ENCODE results near the gene RYR3. TPM values are rescaled to one million over a fixed set of nuclear protein-coding genes. Genes with fewer than 3 reads are reported as not detected.

RYR3 gene
- total RNA-seq, 1 donor from 2014 or later: not detected

DNA sequence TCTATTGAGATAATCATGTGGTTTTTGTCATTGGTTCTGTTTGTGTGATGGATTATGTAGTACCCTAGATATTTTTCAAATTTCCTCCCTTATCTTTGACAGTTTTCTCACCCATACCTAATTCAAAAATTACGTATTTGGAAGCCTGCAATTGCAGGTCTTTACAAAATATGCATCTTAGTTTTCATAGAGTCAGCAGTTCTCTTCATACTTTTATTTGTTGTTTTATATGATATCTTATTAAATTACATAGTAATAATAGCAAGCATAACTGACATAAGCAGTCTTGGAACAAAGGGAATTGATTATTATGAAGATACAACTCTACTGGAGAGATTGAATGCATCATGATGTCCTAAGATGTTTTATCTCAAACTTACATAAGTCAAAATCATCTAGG, 442.2 kb downstream of the RYR3 start:
- intact Hi-C loops (cut with micrococcal nuclease): no loop called here

DNA sequence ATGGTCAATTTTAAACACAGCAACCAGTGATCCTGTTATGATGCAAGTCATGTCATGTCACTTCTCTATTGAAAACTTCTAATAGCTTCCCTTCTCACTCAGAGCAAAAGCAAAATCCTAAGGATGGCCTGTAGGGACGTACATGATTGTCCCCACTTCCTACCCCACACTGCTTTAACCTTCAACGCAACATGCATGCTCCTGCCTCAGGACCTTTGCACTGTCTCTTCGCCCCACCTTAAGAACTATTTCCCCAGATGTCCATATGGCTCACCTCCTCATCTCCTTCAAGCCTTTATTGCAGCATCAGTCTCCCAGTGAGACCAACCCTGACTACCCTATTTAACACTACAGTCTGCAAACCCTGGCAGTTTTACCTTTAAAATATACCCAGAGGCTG, 443.5 kb downstream of the RYR3 start:
- intact Hi-C loops (cut with micrococcal nuclease): no loop called here

DNA sequence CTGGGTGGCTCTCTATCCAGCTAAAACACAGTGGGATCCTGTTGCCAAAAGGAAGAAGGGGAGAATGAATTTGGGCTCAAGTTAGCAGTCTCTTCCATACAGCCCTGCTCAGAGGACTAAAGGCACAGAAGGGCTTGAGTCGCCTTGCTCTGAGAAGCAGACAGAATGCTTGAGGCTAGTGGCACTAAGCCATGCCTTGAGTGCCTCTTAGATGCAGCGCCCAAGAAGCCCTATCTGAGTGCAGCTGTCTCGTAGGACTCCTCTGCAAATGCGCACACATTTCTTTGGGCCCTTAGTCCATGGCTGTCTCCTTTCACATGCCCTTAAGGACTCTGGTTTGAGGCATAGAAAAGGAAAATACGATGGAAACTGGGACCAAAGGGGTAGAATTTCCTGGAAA, 446.2 kb downstream of the RYR3 start:
- intact Hi-C loops (cut with micrococcal nuclease): no loop called here

- intact Hi-C loops (cut with micrococcal nuclease): no loop called here
These were observed 446.9 kb downstream of the RYR3 start for GRCh38 chr15:33757516-33758232.

GRCh38 chr15:33766389-33766788, 455.6 kb downstream of the RYR3 start:
- intact Hi-C loops (cut with micrococcal nuclease): no loop called here

DNA sequence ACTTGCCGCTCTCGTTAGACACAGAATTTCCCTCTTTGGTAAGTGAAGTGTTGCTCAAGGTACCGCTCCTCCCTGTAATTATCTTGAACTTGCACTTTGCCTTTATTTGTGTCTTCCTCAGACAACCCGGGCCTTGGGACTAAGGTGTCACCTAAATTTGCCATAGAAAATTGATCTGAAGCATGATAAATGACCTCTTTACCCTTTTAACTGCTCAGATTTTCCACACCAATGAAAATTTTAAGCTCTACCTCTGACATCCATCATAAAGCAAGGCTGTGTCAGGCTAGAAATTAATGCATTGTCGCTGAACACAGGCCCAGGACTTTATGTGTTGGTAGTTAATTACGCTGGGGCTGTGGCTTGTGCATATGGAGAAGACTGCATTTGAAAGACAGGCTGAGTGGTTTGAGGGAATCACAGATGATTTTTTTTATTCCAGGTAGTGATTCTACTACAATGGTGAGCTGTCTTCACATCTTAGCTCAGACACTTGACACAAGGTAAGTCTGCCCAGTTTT, 458.0 kb downstream of the RYR3 start:
- intact Hi-C loops (cut with micrococcal nuclease): no loop called here

GRCh38 chr15:33773969-33774368, 463.2 kb downstream of the RYR3 start:
- intact Hi-C loops (cut with micrococcal nuclease): no loop called here

DNA sequence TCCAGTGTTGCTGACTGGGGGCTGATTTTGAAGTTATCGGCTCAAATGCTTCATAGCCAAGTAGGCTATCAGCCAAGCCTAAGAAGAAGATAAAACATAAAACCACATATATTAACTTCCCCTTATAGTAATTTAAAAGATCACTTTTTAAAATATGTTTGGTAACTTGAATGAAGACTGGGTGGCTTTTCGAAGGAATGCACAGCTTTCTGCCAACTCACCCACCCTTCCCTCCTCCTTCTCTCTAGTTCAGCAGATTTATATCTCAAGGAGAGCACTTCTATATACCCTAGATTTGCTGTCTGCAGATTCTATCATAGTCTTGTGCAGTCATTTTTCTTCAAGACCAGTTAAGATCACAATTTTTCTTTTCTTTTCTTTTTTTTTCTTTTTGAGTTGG, 468.1 kb downstream of the RYR3 start:
- intact Hi-C loops (cut with micrococcal nuclease): no loop called here

- intact Hi-C loops (cut with micrococcal nuclease): no loop called here
These were observed 469.4 kb downstream of the RYR3 start for GRCh38 chr15:33780011-33780768.

- intact Hi-C loops (cut with micrococcal nuclease): no loop called here
These were observed 472.2 kb downstream of the RYR3 start for GRCh38 chr15:33782966-33783365.

GRCh38 chr15:33785366-33785765, 474.6 kb downstream of the RYR3 start:
- intact Hi-C loops (cut with micrococcal nuclease): no loop called here

- intact Hi-C loops (cut with micrococcal nuclease): no loop called here
These were observed 478.3 kb downstream of the RYR3 start for GRCh38 chr15:33788906-33789540.

DNA sequence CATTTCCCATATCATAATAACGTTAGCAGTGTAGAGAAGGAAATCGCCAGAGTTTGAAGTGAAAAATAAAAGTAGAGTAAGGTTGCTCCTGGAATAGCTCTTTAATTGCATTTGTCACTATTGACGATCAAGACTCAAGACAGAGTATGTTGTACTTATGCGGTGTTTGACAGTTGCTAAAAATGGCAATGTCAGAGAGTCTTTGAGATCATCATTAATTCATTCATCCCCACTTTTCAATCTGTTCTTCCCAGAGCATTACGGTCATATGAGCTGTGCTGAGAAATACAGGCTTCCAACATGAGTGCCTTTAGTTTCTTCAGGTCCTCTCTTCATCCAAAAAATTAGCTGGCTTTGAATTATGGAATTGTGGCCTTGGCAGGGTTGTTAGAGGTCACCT, 483.7 kb downstream of the RYR3 start:
- intact Hi-C loops (cut with micrococcal nuclease): no loop called here

DNA sequence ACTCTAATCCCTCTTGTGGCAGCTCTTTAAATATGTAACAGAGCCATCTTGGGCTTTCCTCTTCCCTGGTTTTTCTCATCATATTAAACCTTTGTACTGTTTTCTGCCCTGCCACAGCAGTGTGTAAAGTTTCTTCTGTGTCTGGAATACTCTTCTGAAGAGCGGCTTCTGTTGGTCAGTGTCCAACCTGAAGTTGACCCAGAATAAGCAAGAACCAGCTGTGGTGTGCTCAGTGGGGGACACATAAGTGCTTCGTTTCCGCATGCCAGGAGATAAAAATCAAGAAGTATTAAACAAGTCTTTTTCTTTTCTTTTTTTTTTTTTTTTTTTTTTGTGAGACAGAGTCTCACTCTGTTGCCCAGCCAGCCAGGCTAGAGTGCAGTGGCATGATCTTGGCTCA, 484.3 kb downstream of the RYR3 start:
- intact Hi-C loops (cut with micrococcal nuclease): no loop called here

GRCh38 chr15:33797651-33798050, 486.9 kb downstream of the RYR3 start:
- intact Hi-C loops (cut with micrococcal nuclease): no loop called here

DNA sequence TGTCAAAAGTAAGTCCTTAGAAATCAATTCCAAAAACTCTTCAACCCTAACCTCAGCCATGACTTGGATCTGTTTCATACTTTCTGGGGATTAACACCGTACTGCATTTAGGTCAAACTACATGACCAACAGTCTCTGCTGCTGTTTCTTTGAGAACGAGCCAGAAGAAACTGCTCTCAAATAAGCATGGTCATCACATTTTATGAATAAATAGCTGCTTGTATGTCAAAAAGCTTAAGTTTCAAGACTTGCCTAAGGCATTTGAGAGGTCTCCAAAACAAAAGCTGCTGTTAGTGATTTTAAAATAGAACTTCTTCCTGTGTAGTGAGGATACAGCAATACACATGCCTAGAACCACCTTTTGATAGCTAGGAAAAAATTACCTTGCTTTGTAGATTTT, 491.2 kb downstream of the RYR3 start:
- intact Hi-C loops (cut with micrococcal nuclease): no loop called here

- intact Hi-C loops (cut with micrococcal nuclease): no loop called here
These were observed 496.9 kb downstream of the RYR3 start for GRCh38 chr15:33807665-33808064.

GRCh38 chr15:33808720-33809457, 498.1 kb downstream of the RYR3 start:
- intact Hi-C loops (cut with micrococcal nuclease): no loop called here

DNA sequence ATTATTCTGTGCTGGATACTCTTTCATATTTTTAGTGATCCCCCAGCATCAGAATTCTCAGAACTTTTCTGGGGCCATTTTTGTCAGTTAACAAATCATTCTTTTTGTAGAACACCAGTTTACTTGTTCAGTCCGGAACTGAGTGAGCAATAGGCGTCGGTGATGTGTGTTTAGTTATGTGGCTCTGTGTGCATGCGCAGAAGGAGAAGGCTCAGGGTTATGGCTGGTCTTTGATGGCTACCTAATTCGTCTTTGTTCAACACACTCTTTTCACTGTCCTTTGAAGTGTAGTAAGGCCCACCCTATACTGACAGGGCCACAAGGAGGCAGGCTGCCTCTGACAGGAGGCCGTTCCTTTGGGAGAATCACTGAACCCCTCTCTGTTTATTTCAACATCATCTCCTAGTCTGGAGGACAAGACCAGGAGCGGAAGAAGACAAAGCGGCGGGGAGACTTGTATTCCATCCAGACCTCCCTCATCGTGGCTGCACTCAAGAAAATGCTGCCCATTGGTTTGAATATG, 499.4 kb downstream of the RYR3 start:
- intact Hi-C loops (cut with micrococcal nuclease): no loop called here

GRCh38 chr15:33810806-33811205, 500.0 kb downstream of the RYR3 start:
- intact Hi-C loops (cut with micrococcal nuclease): no loop called here

GRCh38 chr15:33813891-33814290, 503.1 kb downstream of the RYR3 start:
- intact Hi-C loops (cut with micrococcal nuclease): no loop called here
